Transverse colon (tissue), 4 donors: ENCODE data around the gene S1PR4.

ENCODE experiments used
- CTCF ChIP-seq, 5 experiments: fragments of 200-600 bp in 3 of 5; fragments of 450-650 bp in 2 of 5; sonication (generic) in 3 of 5; IDR thresholded peaks; 1 replicate in 2 of 5; 2 replicates in 3 of 5; pipeline ENCODE4 v1.5.1; 2016 to 2017; ENCODE audit warnings: antibody characterized with exemption in 5 of 5, inconsistent platforms in 3 of 5, mild to moderate bottlenecking in 2 of 5, moderate library complexity in 1 of 5
- EP300 ChIP-seq: sonication (generic); formaldehyde crosslinking; IDR thresholded peaks from one replicate; pipeline ENCODE4 v1.6.1; 2017; ENCODE audit warnings: antibody characterized with exemption, low read depth
- POLR2A ChIP-seq: fragments of 450-650 bp; IDR thresholded peaks from one replicate; pipeline ENCODE4 v1.6.1; 2016; ENCODE audit warnings: antibody characterized with exemption, mild to moderate bottlenecking, moderate library complexity
- POLR2AphosphoS5 ChIP-seq, 3 donors: sonication (generic); formaldehyde crosslinking; IDR thresholded peaks; one replicate each; pipeline ENCODE4 v1.6.1; 2016; ENCODE audit warnings: antibody characterized with exemption in 3 of 3

DNA sequence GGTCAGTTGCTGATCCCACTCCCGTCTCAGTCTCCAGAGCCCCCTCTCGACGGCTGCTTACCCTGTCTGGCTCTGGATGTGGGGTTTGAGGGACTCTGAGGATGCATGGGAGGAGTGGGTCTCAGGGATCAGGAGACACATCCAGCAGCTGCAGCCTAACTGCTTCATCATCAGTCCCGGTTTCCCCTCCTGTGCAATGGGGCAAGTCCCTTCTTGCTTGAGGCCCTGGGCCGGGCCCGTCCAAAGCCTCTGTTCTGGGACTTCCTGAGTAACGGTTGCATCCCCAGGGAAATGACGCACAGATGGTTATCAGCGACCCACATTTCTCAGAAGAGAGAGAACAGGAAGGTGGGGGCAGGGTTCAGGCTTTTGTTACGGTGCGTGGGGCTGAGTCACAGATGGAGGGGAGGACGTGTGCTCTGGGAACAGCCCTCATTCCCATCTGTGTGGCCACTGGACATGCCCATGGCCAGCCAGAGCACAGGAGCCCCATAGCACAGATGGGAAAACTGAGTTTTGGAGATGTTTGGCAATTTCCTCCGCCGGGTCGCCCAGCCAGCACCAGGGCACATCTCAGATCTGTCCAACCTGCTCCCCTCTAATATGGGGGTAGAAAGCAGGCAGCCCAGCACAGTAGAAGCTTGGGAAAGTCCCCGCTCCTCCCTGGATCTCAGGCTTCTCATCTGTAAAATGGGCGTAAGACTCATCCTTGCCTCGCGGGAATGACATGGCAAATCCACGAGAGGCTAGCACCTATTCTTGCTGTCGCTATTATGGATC is 23.4 kb upstream of the S1PR4 start:
- TF ChIP-seq CTCF (IDR thresholded peaks at IDR 0.05) (no peak), POLR2A (peak; percentile 6), EP300 (no peak), POLR2AphosphoS5 (IDR thresholded peaks at IDR 0.05) (peak in 2 of 3 donors; percentile 5 to 31)
